KOPT-K1 (cell line): ENCODE data around the gene TMEM266.

Experiments
- H3K27ac ChIP-seq: fragments of 200-600 bp; sonication (generic); 2 replicates; pipeline ENCODE4 v1.5.1; 2016; ENCODE audit warnings: antibody characterized with exemption, mild to moderate bottlenecking, low read depth, low read length; ENCODE audit not compliant: poor library complexity, severe bottlenecking
- H3K36me3 ChIP-seq: fragments of 200-600 bp; sonication (generic); 2 replicates; pipeline ENCODE4 v1.5.1; 2017; ENCODE audit warnings: antibody characterized with exemption, mild to moderate bottlenecking, low read length, moderate library complexity; ENCODE audit not compliant: insufficient read depth
- H3K9me3 ChIP-seq: fragments of 200-600 bp; sonication (generic); 2 replicates; pipeline ENCODE4 v1.5.1; 2017; ENCODE audit warnings: antibody characterized with exemption, low read length, mild to moderate bottlenecking; ENCODE audit not compliant: insufficient read depth, poor library complexity, severe bottlenecking

TMEM266 gene

DNA sequence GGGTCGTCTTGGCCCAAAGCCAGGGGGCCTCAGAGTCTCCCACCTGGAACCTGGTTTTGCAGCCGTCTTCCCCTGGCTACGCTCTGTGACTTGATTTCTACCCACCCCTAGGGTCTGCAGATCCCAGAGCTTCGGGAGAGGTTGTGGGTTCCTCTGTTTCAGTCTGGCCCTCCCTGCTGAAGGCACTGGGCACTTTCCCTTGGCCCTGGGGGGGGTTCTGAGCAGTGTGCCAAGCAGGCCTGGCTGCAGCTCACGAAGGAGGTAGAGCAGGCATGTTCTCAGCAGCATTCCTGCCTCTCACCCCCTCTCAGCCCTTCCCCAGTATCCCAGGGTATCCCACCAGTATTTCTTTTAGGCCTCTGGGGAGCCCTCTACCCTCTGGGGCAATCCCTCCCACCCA is 99.0 kb downstream of the TMEM266 start:
- Histone ChIP-seq H3K36me3 (no peaks in the 10 kb centered on the region), H3K27ac (no peak overlapping the region), H3K9me3 (no peaks in the 10 kb centered on the region)

DNA sequence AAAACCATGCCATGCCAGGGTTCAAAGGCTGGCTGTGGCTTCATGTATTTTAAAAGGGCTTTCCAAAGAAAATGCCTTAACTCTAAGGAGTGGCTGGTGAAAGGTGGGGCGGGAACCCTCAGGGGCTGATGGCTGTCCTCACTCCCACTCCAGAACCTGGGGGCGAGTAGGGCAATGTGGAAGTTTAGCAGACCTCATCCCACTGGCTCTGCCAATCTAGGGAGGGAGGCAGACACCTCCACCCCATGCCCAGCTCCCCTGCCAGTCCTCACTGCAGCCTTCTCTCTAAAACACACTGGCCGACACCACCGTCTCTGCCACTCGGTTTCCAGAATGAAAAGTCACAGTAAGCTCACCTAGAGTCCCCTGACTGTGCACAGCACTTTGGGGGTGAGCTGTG is 99.5 kb downstream of the TMEM266 start:
- no peak overlapping the region for H3K27ac ChIP-seq
- H3K9me3 ChIP-seq, result no peaks in the 10 kb centered on the region

DNA sequence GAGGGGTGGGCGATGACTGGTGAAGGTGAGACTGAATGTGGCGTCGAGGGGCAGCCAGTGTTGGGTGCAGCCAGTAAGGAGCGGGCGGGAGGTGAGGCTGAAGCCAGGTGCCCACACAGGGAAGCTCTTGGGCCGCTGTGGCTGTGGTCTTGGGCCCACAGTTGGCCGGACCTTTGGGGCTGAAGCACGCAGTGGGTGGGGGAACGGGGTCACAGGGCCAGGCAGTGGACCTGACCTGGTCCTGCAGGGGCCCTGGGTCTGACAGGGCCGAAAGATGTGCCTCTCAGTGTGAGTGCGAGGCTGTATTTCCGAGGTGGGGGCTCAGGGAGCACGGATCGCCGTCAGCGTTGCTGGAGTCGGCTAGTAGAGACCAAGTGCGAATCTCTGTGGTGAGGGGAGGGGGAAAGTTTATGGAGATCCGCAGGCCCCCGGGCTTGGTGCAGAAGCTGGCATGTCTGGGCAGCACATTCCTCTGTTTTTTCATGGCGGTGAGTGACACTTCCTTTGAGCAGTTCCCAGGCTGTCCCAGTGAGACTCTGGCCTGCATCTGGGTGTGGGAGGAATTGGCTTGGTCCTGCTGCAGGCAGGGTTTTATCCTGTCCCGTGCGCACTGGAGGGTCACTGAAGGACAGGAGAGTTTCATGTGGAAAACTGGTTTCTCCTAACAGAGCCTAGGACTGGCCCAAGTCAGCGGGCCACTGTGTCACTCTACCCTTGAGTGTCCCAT is 100.8 kb downstream of the TMEM266 start:
- Histone ChIP-seq H3K9me3 (no peaks in the 10 kb centered on the region), H3K27ac (no peak overlapping the region), H3K36me3 (no peaks in the 10 kb centered on the region)

More for the DNA sequence above, 99.5 kb downstream of the TMEM266 start:
- H3K36me3 ChIP-seq, result no peaks in the 10 kb centered on the region

DNA sequence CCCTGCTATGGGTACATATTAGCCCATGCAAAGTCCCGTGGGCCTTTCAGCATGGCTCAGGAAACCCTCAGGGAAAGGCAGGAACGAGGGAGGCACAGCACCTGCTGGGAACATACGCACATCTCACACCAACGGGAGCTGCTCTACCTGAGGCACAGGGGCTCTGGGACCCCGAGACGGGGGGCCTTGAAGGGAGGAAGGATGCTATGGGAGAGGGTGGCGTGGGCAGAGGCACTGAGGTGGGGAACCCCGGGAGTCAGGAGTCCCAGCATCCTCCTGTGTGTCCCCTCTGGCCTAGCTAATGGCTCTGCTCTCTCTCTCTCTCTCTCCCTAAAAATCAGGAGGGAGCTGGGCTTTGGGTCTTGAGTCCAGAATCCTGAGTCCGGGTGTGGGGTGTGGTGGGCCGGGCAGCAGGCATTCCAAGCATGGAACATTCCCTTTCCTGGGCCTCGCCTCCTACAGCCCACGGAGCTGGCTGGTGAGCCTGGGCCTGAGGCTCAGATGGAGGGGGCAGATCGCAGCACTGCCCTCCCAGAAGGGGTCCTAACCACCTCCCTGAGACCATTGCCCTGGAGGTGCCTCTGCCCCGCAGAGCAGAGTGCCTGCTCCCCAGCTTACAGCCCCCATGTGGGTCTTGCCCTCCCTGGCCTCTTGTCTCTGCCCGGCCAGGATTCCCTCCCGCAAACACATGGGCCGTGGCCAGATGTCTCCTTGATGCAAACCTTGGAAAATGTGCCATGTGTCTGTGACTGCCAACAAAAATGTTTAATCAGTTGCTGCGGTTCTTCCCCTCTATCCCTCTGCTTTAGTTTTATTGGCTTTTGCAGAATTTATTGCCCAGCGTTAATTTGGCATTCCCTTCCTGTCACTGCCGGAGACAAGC is 101.6 kb downstream of the TMEM266 start:
- Histone ChIP-seq H3K36me3 (no peaks in the 10 kb centered on the region), H3K9me3 (no peaks in the 10 kb centered on the region), H3K27ac (no peak overlapping the region)

DNA sequence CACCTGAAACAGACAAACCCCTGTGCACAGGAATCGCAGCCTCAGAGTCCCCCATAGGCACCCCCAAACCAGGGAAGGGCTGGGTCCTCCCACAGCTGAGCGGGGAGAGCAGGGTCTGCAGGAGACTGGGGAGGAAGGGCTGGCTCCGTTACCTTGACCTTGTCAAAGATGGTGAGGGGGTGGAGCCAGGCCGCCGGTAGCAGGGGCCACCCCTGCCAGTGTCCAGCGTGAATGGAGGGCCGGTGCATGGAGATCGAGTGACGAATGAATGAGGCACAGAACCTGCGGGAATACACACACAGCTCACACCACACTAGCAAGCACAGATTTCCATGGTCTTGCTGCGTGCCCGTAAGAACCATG is 102.2 kb downstream of the TMEM266 start:
- Histone ChIP-seq H3K36me3 (no peaks in the 10 kb centered on the region), H3K27ac (no peak overlapping the region), H3K9me3 (no peaks in the 10 kb centered on the region)

DNA sequence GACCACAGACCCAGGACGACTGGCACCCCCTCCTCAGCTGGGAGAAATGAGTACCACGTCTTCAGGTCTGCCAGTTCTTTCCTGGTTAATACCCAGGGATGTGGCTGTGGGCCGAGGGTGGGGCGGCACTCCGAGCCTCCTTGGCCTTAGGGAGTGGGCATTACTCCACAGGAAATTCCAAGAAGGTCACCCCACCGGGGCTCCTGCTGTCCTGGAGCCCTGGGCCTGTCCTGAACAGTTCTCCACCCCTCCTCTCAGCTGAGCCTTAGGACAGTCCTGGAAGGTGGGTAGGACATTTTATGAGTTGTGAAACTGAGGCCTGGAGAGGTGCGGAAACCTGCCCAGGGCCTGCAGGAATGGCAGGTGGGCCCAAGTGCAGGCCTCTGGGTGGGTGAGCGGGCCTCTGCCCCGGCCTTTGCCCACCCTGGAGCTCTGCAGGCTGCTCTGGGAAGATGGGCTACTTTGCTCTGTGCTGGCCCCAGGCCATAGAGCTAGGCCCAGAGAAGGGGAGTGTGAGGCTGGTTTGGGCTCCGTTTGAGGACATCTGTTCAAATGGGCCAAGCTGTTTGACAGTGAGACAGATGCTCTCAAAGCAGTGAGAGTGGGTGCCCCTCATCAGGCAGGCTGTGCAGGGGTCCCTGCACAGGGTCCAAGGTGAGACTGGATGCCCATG is 103.1 kb downstream of the TMEM266 start:
- Histone ChIP-seq H3K9me3 (no peaks in the 10 kb centered on the region), H3K36me3 (no peaks in the 10 kb centered on the region), H3K27ac (no peak overlapping the region)

DNA sequence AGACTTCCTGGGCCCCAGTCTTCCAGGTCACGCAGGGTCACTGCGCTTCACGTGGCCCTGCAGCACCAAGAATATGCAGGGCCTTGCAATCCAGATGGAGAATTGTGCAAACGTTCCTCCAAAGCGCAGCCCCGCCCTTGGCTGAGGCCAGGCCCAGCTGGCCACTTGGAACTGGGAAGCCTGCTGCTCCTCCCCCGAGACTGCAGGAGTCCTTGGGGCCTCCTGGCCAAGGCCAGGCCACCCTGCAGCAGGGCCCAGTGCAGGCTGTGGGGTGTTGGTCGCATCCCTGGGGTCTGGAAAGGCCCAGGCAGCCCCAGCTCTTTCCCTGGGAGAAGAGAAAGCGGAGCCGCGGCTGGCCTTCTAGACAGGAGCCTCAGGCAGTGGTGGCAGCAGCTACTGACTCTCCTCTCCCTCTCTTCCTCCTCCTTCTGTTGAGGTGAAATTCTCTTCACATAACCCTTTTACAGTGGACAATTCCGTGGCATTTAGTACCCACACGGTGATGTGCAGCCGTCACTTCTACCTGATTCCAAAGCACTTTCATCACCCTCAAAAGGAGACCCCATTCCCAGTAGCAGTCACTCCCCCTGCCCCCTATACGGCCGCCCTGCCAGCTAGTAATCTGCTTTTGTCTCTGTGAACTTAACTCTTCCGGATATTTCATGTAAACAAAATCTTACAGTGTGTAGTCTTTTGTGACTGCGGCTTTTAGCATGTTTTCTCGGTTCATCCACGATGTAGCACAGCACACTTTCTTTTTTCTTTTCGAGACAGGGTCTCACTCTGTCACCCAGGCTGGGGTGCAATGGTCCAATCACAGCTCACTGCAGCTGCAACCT is 103.9 kb downstream of the TMEM266 start:
- H3K36me3 ChIP-seq, result no peaks in the 10 kb centered on the region
- no peaks in the 10 kb centered on the region for H3K9me3 ChIP-seq
- H3K27ac ChIP-seq, result no peak overlapping the region

DNA sequence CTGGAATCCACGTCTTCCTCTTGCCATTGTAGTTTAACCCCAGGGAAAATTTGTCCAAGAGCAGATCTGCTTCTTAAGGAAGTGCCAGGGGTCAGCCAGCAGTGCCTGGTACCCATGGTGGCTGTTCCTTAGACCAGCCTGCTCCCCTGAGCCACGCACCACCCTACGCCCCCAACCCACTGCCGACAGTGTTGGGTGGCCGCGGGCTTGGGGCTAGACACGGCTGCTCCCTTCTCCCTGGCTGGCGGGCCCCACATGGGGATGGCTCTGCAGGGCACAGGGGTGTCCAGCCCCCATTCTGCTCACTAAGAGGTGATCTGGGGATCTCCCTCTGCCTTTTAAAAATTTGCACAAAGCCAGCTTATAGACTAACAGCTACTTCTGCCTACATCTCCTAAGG is 104.8 kb downstream of the TMEM266 start:
- Histone ChIP-seq H3K27ac (no peak overlapping the region), H3K9me3 (no peaks in the 10 kb centered on the region), H3K36me3 (no peaks in the 10 kb centered on the region)

DNA sequence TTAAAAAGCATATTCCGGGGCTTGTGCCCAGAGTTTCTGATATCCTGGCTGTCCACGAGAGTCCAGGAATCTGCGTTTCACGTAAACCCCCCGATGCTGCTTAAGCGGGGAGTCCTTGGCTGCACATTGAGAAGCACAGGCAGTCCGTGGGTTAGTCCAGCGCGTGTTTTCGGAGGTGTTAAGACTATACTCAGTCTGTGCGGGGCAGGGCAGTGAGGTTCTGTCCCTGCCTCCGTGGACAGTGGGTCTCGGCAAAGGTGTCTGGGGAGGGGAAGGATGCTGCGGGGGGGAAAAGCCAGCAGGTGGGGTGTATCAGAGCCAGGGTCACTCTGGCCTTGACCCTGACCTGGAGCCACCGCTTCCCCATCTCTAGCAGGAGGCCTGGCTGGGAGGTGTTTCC is 106.2 kb downstream of the TMEM266 start:
- H3K9me3 ChIP-seq, result no peaks in the 10 kb centered on the region
- no peaks in the 10 kb centered on the region for H3K36me3 ChIP-seq
- no peak overlapping the region for H3K27ac ChIP-seq

DNA sequence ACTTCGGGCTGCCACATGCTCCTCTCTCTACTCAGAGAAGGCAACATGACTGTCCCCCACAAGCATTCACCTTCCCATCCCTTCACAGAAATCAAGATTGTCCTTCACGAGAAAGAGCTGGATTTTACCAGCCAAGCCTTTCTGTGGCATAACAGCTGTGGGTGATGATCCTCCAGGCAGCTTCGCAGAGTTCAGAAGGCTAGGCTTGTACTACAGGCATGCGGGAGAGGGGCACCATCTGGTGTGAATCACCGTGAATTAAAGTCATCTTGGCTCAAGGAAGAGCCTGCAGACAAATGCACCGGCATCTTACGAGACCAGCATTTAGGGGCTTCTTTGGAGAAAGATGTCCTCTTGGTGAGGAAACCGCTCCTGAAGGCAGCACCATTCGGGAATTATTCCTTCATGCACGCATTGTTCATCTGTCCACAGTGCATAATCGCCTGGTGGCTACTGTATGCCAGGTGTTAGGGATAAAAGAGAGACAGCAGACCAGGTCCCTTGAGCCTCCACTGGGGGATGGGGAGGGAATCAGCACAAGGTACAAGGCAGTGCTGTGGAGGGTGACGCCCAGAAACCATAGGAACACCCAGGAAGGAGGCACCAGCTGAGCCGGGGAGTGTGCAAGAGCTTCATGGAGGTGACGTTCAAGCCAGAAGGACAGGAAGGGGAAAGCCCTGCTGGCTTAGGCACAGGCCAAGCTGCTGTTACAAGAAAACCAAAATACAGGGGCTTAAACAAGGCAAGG is 108.6 kb downstream of the TMEM266 start:
- Histone ChIP-seq H3K27ac (no peak overlapping the region), H3K9me3 (no peaks in the 10 kb centered on the region), H3K36me3 (no peaks in the 10 kb centered on the region)

DNA sequence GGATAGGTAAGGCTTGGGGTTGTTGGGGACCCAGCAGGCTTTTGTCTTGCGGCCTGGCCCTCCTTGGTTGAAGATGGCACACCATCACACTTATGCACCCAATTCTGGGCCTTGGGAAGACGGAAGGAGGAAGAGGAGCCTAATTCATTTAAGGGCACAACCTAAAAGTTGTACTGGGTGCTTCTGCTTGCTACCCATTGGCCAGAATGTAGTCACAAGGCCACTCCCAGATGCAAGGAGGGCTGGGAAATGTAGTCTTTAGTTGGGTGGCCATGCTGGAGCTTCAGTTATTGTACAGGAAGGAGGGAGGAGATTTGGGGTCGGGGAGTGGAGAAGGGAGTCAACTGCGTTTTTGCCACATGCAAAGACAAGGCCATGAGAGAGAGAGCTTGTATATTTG is 109.2 kb downstream of the TMEM266 start:
- H3K27ac ChIP-seq, result no peak overlapping the region

DNA sequence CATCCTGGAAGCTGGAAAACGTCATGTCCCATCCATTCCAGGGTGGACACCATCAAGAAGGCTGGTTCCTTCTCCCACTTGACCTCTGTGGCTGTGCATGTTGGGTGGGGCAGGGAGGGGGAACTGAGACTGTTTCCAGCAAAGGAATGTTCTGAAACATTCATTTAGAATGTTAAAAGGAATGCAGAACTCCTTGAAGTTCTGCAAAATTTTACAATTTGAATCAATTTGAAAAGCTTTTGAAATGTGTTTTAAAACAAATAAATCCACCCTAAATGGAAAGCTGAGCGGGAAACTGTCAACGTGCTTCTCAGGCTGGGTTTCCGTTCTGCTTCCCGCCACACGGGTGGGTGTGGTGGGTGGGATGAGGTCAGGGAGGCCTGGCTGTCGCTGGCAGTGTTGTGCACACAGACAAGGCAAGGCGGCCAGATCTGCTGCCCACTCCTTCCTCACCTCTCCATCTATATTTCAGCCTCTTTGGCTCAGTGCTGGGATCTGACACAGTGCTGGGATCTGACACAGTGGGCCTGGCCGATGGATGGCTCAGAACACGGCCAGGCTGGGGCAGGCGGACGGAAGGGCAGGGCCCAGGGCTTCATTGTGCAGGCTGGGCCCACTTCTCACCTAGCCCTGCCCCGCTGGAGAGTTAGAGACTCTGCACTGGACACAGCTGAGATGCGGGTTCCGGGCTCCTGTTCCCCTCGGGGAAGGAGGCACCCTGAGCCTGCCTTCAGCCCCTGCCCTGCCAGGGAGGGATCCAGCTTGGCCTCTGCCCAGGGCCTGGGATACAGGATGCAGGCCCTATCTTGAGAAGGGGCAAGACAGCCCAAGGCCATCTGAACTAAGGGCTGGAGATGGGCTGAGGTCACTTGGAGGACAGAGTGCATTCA is 110.4 kb downstream of the TMEM266 start:
- H3K9me3 ChIP-seq, result no peaks in the 10 kb centered on the region
- no peak overlapping the region for H3K27ac ChIP-seq
- no peaks in the 10 kb centered on the region for H3K36me3 ChIP-seq

More for the DNA sequence above, 109.2 kb downstream of the TMEM266 start:
- Histone ChIP-seq H3K36me3 (no peaks in the 10 kb centered on the region), H3K9me3 (no peaks in the 10 kb centered on the region)

DNA sequence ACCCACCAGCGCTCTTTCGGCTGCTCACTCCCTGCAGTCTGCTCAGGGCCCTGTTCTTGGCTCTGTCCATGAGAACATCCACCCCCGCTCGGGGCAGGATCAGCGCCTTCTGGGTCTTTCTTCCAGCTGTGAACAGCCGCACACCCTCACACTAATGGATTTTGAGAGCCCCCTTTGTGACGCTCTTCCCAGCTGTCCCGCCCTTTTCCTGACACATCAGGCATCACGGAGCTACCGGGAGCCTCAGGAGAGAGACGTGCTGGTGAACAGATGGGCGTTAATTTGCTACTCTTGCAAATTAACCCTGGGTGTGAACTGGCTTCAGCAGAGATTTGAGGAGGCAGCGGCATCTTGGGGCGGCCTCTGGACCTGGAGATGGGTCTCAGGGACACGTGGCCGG is 113.0 kb downstream of the TMEM266 start:
- H3K9me3 ChIP-seq, result no peaks in the 10 kb centered on the region
- H3K27ac ChIP-seq, result no peak overlapping the region
- no peaks in the 10 kb centered on the region for H3K36me3 ChIP-seq
